Parathyroid adenoma (tissue), 2 donors: Measurements from ENCODE around the gene VSTM4.

ENCODE experiments used
- H2AFZ ChIP-seq: fragments of 300-600 bp; sonication (generic); one replicate; pipeline ENCODE4 v1.7.0; 2017; ENCODE audit warnings: antibody characterized with exemption, mild to moderate bottlenecking
- H3K27ac ChIP-seq: fragments of 300-600 bp; sonication (generic); one replicate; pipeline ENCODE4 v1.7.0; 2017
- H3K27me3 ChIP-seq: fragments of 300-600 bp; sonication (generic); one replicate; pipeline ENCODE4 v1.7.0; 2017; ENCODE audit warnings: low read length; ENCODE audit not compliant: control insufficient read depth, insufficient read depth
- H3K36me3 ChIP-seq: fragments of 300-600 bp; sonication (generic); one replicate; pipeline ENCODE4 v1.7.0; 2017; ENCODE audit warnings: low read length; ENCODE audit not compliant: control insufficient read depth, insufficient read depth
- H3K4me1 ChIP-seq: fragments of 300-600 bp; sonication (generic); one replicate; pipeline ENCODE4 v1.7.0; 2017; ENCODE audit warnings: control low read depth
- H3K4me2 ChIP-seq: fragments of 300-600 bp; sonication (generic); one replicate; pipeline ENCODE4 v1.7.0; 2017; ENCODE audit warnings: low read length
- H3K4me3 ChIP-seq: fragments of 300-600 bp; sonication (generic); one replicate; pipeline ENCODE4 v1.7.0; 2017; ENCODE audit warnings: low read depth, low read length
- H3K79me2 ChIP-seq: fragments of 300-600 bp; sonication (generic); one replicate; pipeline ENCODE4 v1.7.0; 2017; ENCODE audit warnings: control low read depth
- H3K9ac ChIP-seq: fragments of 300-600 bp; sonication (generic); one replicate; pipeline ENCODE4 v1.7.0; 2017; ENCODE audit warnings: mild to moderate bottlenecking
- H3K9me3 ChIP-seq: fragments of 300-600 bp; sonication (generic); one replicate; pipeline ENCODE4 v1.7.0; 2017; ENCODE audit warnings: low read length; ENCODE audit not compliant: control insufficient read depth
- CTCF ChIP-seq: fragments of 300-600 bp; sonication (generic); IDR thresholded peaks from one replicate; pipeline ENCODE4 v1.7.0; 2017; ENCODE audit warnings: antibody characterized with exemption, mild to moderate bottlenecking
- donor health status: primary hyperparathyroidism.

Gene VSTM4

GRCh38 chr10:49152663-49153062 lies 37.3 kb upstream of the VSTM4 start:
- peaks cover 4% of the 10 kb centered on the region for H3K4me1 ChIP-seq
- H3K27ac ChIP-seq = no peak overlapping the region
- no peaks in the 10 kb centered on the region for H3K79me2 ChIP-seq
- no peaks in the 10 kb centered on the region for H3K27me3 ChIP-seq
- H3K9ac ChIP-seq = no peak overlapping the region
- no peaks in the 10 kb centered on the region for H3K9me3 ChIP-seq
- no peak overlapping the region for H3K4me3 ChIP-seq
- TF ChIP-seq CTCF = no peak
- no peak overlapping the region for H2AFZ ChIP-seq
- H3K36me3 ChIP-seq = no peaks in the 10 kb centered on the region
- H3K4me2 ChIP-seq = no peak overlapping the region

GRCh38 chr10:49152037-49152436 lies 36.7 kb upstream of the VSTM4 start:
- no peak for TF ChIP-seq CTCF
- H3K36me3 ChIP-seq = no peaks in the 10 kb centered on the region
- no peak overlapping the region for H3K9ac ChIP-seq
- no peaks in the 10 kb centered on the region for H3K9me3 ChIP-seq
- no peak overlapping the region for H3K4me2 ChIP-seq
- H3K4me3 ChIP-seq = no peak overlapping the region
- no peak overlapping the region for H2AFZ ChIP-seq
- no peaks in the 10 kb centered on the region for H3K79me2 ChIP-seq
- H3K27me3 ChIP-seq = no peaks in the 10 kb centered on the region
- H3K4me1 ChIP-seq = peaks cover 4% of the 10 kb centered on the region
- H3K27ac ChIP-seq = no peak overlapping the region

GRCh38 chr10:49151481-49151880 lies 36.2 kb upstream of the VSTM4 start:
- Histone ChIP-seq H3K4me3 (no peak overlapping the region), H2AFZ (no peak overlapping the region), H3K27me3 (no peaks in the 10 kb centered on the region), H3K9me3 (no peaks in the 10 kb centered on the region), H3K36me3 (no peaks in the 10 kb centered on the region), H3K27ac (no peak overlapping the region), H3K9ac (no peak overlapping the region), H3K79me2 (no peaks in the 10 kb centered on the region), H3K4me2 (no peak overlapping the region), H3K4me1 (peaks cover 4% of the 10 kb centered on the region)
- no peak for TF ChIP-seq CTCF

GRCh38 chr10:49151025-49151445 lies 35.7 kb upstream of the VSTM4 start:
- Histone ChIP-seq H3K36me3 (no peaks in the 10 kb centered on the region), H2AFZ (no peak overlapping the region), H3K4me2 (no peak overlapping the region), H3K4me3 (no peak overlapping the region), H3K9ac (no peak overlapping the region), H3K9me3 (no peaks in the 10 kb centered on the region), H3K27ac (no peak overlapping the region), H3K4me1 (peaks cover 4% of the 10 kb centered on the region), H3K27me3 (no peaks in the 10 kb centered on the region), H3K79me2 (no peaks in the 10 kb centered on the region)
- TF ChIP-seq CTCF = no peak

GRCh38 chr10:49150426-49150825 lies 35.1 kb upstream of the VSTM4 start:
- no peak overlapping the region for H3K4me2 ChIP-seq
- no peak for TF ChIP-seq CTCF
- H3K4me3 ChIP-seq = no peak overlapping the region
- H2AFZ ChIP-seq = no peak overlapping the region
- no peak overlapping the region for H3K27ac ChIP-seq
- H3K27me3 ChIP-seq = no peaks in the 10 kb centered on the region
- no peaks in the 10 kb centered on the region for H3K36me3 ChIP-seq
- H3K4me1 ChIP-seq = peaks cover 4% of the 10 kb centered on the region
- no peaks in the 10 kb centered on the region for H3K79me2 ChIP-seq
- H3K9ac ChIP-seq = no peak overlapping the region
- H3K9me3 ChIP-seq = no peaks in the 10 kb centered on the region
